Cardiac muscle cell (in vitro differentiated cells and primary cell): Measurements from ENCODE around the gene KREMEN1. TPM values are rescaled to one million over a fixed set of nuclear protein-coding genes. Genes with fewer than 3 reads are reported as not detected.

Experiments
- DNase-seq, 2 donors: peaks; one replicate each; pipeline versions ENCODE4 v3.0.0 to v3.0.0-alpha.2; 2010 to 2017; ENCODE audit warnings: low read depth in 1 of 2, low spot score in 1 of 2
- H3K27ac ChIP-seq: fragments of 200-600 bp; sonication (generic); 2 replicates; pipeline ENCODE4 v1.5.1; 2016
- H3K27me3 ChIP-seq: fragments of 200-600 bp; sonication (generic); 2 replicates; pipeline ENCODE4 v1.6.0; 2016; ENCODE audit warnings: control low read depth
- H3K36me3 ChIP-seq: fragments of 200-600 bp; sonication (generic); 2 replicates; pipeline ENCODE4 v1.5.1; 2016; ENCODE audit warnings: control low read depth
- H3K4me1 ChIP-seq: fragments of 200-600 bp; sonication (generic); 2 replicates; pipeline ENCODE4 v1.8.1; 2017; ENCODE audit warnings: low read depth, mild to moderate bottlenecking, mixed run types
- H3K4me3 ChIP-seq: fragments of 200-600 bp; sonication (generic); 2 replicates; pipeline ENCODE4 v1.5.1; 2016; ENCODE audit warnings: mild to moderate bottlenecking
- H3K9me3 ChIP-seq: fragments of 200-600 bp; sonication (generic); 2 replicates; pipeline ENCODE4 v1.5.1; 2017; ENCODE audit warnings: low read depth, mild to moderate bottlenecking, control low read depth
- polyA plus RNA-seq: library from polyadenylated mRNA; unstranded; fragments of >200 nt; fragmentation: Nextera tagmentation; extraction: Ambion mirVana; gene quantifications from 2 replicates; pipeline ENCODE4 v1.2.1, GENCODE V29; 2016
- total RNA-seq: library from RNA; depleted of rRNA; stranded (reverse); fragments of >200 nt; gene quantifications from 2 replicates; pipeline ENCODE4 v1.2.3, GENCODE V29; 2016
- TF ChIP-seq, protein P1 (sequence below): IDR thresholded peaks from 2 replicates; pipeline ENCODE4 v1.5.1; 2012; ENCODE audit warnings: low read depth, mild to moderate bottlenecking, low read length

KREMEN1 gene
- total and polyA plus RNA-seq, 2 experiments from 2014 or later: 18.0 to 20.3 TPM

DNA sequence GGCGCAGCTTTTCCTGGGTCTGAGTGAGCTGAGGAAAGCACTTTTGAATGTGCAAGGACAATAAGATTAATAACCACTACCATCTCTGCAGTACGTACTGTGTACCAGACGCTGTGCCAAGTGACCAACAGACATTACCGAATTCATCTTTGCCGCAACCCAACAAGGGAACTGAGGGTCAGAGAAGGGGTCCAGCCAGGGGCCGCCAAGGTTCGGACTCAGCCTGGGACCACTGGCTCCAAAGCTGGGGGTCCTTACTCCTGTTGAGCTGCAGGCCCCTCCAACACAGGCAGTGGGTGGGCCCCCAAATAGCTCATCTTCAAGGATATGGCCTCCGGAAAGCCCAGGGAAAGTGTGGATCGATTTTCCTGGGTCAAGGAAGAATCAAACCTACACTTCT is 77.9 kb downstream of the KREMEN1 start:
- H3K27ac ChIP-seq: no peak overlapping the region

GRCh38 chr22:29151316-29151715 is 78.5 kb downstream of the KREMEN1 start:
- Histone ChIP-seq H3K4me1 (peaks cover 21% of the 10 kb centered on the region), H3K27me3 (no peaks in the 10 kb centered on the region), H3K9me3 (no peaks in the 10 kb centered on the region), H3K4me3 (no peak overlapping the region), H3K36me3 (no peaks in the 10 kb centered on the region), H3K27ac (no peak overlapping the region)
- TF ChIP-seq, protein P1, sequence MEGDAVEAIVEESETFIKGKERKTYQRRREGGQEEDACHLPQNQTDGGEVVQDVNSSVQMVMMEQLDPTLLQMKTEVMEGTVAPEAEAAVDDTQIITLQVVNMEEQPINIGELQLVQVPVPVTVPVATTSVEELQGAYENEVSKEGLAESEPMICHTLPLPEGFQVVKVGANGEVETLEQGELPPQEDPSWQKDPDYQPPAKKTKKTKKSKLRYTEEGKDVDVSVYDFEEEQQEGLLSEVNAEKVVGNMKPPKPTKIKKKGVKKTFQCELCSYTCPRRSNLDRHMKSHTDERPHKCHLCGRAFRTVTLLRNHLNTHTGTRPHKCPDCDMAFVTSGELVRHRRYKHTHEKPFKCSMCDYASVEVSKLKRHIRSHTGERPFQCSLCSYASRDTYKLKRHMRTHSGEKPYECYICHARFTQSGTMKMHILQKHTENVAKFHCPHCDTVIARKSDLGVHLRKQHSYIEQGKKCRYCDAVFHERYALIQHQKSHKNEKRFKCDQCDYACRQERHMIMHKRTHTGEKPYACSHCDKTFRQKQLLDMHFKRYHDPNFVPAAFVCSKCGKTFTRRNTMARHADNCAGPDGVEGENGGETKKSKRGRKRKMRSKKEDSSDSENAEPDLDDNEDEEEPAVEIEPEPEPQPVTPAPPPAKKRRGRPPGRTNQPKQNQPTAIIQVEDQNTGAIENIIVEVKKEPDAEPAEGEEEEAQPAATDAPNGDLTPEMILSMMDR: no peak
- no peak for DNase-seq

More for the DNA sequence above, 77.9 kb downstream of the KREMEN1 start:
- TF ChIP-seq, protein P1: no peak
- Histone ChIP-seq H3K9me3 (no peaks in the 10 kb centered on the region), H3K27me3 (no peaks in the 10 kb centered on the region), H3K36me3 (no peaks in the 10 kb centered on the region), H3K4me1 (peaks cover 21% of the 10 kb centered on the region), H3K4me3 (no peak overlapping the region)
- no peak for DNase-seq

DNA sequence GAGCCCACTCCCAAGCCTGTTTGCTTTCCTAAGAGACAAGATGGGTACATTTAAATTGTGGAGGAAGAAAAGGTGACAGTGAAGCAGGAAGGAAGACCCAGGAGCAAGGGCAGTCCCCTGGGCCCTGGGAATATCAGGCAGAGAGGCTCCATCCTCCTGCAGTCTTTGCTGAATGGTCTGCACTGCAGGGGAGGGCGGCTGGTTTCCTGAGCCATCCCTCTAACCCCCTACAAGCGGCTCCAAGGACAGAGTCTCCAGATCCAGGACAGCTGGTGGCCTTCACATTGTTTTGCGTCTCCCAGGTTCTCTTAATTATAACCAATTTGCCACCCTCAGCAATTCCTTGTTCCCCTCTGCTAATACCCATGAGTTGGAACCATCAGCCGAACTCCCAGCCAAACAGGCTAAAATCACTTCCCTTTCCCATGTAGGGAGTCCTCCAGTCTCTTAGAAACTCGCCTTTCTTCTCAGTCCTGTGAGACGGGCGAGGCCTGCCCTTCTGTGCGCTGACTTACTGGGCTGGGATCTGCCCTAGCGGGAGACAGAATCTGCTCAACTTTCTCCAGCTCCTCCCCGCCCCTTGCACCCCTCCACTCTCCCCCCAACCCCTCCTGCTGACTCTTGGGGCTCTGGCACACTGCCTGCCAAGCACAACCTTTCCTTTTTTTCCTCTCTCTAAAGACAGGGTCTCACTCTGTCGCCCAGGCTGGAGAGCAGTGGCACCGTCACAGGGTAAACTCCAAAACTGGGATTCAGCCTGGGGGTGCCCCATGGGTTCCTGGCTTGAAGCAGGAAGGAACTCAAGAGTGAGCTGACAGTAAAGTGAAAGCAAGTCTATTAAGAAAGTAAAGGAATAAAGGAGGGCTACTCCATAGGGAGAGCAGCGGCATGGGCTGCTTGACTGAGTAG is 79.5 kb downstream of the KREMEN1 start:
- Histone ChIP-seq H3K4me1 (peaks cover 11% of the 10 kb centered on the region), H3K27ac (no peak overlapping the region), H3K4me3 (no peak overlapping the region), H3K36me3 (no peaks in the 10 kb centered on the region), H3K27me3 (no peaks in the 10 kb centered on the region), H3K9me3 (no peaks in the 10 kb centered on the region)
- peak in 1 of 2 donors; percentile 32 for DNase-seq
- TF ChIP-seq, protein P1: no peak

- Histone ChIP-seq H3K36me3 (no peaks in the 10 kb centered on the region), H3K4me1 (peaks cover 7% of the 10 kb centered on the region), H3K4me3 (no peak overlapping the region), H3K9me3 (no peaks in the 10 kb centered on the region), H3K27ac (no peak overlapping the region), H3K27me3 (no peaks in the 10 kb centered on the region)
- peak in 1 of 2 donors; percentile 49 for DNase-seq
- TF ChIP-seq, protein P1: no peak
Observed at GRCh38 chr22:29152954-29153719, 80.3 kb downstream of the KREMEN1 start.

DNA sequence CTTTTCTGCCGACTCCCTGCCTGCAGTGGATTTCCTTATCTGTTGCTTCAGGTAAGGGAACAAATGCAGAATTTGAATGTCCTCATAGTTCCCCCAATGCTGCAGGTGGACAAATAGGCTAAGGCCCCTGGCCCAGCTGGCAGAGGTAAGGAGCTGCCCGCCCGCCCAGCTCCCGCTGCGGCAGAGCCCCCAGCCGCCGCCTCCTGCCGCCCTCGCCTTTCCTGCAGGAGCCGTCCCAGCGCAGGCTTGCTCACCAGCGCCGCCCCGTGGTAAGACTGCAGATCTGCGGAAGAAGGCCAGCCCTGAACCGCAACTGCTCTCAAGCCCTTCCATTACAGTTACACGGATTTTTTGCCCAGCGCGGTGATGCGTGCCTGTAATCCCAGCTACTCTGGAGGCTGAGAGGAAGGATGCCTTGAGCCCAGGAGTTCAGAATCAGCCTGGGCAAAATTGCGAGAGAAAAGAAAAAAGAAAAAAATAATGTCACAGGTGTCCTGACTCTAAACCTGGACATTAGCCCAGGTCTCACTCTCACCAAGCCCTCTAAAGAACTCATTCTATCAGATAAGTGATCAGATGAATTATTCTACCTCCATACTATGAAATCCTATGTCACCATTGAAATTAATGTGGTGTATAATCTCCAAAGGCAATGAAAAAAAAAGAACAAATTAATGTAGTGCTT is 81.7 kb downstream of the KREMEN1 start:
- TF ChIP-seq, protein P1: peak; percentile 95
- peak; percentile 78 to 84 for DNase-seq
- H3K9me3 ChIP-seq: no peaks in the 10 kb centered on the region
- peaks cover 7% of the 10 kb centered on the region for H3K4me1 ChIP-seq
- H3K27me3 ChIP-seq: no peaks in the 10 kb centered on the region
- H3K4me3 ChIP-seq: no peak overlapping the region
- H3K27ac ChIP-seq: no peak overlapping the region
- no peaks in the 10 kb centered on the region for H3K36me3 ChIP-seq
